Panc1 (cell line): ENCODE data around the gene TOGARAM2. TPM values are rescaled to one million over a fixed set of nuclear protein-coding genes. Genes with fewer than 3 reads are reported as not detected.

ENCODE experiments used
- ATAC-seq: fragments of 200-7000 bp; cut with Tn5 transposase; 2 replicates; pipeline ENCODE4 v1.9.1; 2020; ENCODE audit warnings: mild to moderate bottlenecking, moderate library complexity
- BruUV-seq: library from RNA; stranded (reverse); fragments of 400-500 nt; replicated peaks from 2 replicates; lab custom pipeline; 2021; lab: Mats Ljungman, UMichigan
- CTCF ChIA-PET: fragments of 300-600 bp; sonication (Branson Sonifier 250); formaldehyde crosslinking; loops from one replicate; lab custom pipeline; 2022; ENCODE audit warnings: antibody characterized with exemption; lab: Charles Lee
- POLR2A ChIA-PET: fragments of 300-600 bp; sonication (Branson Sonifier 250); formaldehyde crosslinking; loops from one replicate; lab custom pipeline; 2022; ENCODE audit warnings: antibody characterized with exemption; lab: Charles Lee
- DNase-seq: peaks from one replicate; pipeline ENCODE4 v3.0.0-alpha.2; 2010; ENCODE audit warnings: low read depth, low spot score
- H3K27ac ChIP-seq: 2 replicates; pipeline ENCODE4 v1.5.1; 2011; ENCODE audit warnings: mild to moderate bottlenecking, low read length, inconsistent platforms
- H3K27me3 ChIP-seq: fragments of 200-500 bp; sonication (Bioruptor generic); 2 replicates; pipeline ENCODE4 v1.6.0; 2014; ENCODE audit warnings: low read length, inconsistent platforms; ENCODE audit not compliant: control insufficient read depth, insufficient read depth
- H3K36me3 ChIP-seq: fragments of 200-500 bp; sonication (Bioruptor generic); 2 replicates; pipeline ENCODE4 v1.5.1; 2014; ENCODE audit warnings: inconsistent platforms, mild to moderate bottlenecking, low read length, moderate library complexity; ENCODE audit not compliant: control insufficient read depth, insufficient read depth
- H3K4me1 ChIP-seq: 2 replicates; pipeline ENCODE4 v1.5.1; 2011; ENCODE audit warnings: inconsistent platforms, mild to moderate bottlenecking, low read length, moderate library complexity; ENCODE audit not compliant: control insufficient read depth, insufficient read depth
- H3K4me3 ChIP-seq, 2 experiments: 2 replicates each; pipeline ENCODE4 v1.5.1; 2011 to 2012; ENCODE audit warnings: low read depth in 2 of 2, low read length in 2 of 2, mild to moderate bottlenecking in 2 of 2, inconsistent platforms in 1 of 2, moderate library complexity in 1 of 2
- H3K9me3 ChIP-seq: fragments of 200-500 bp; sonication (Bioruptor generic); 2 replicates; pipeline ENCODE4 v1.5.1; 2014; ENCODE audit warnings: low read depth, mild to moderate bottlenecking, inconsistent platforms, low read length, moderate library complexity; ENCODE audit not compliant: control insufficient read depth, insufficient read depth
- CTCF ChIP-seq: fragments of 450-650 bp; IDR thresholded peaks from 2 replicates; pipeline ENCODE4 v1.5.1; 2017; ENCODE audit warnings: mild to moderate bottlenecking
- POLR2AphosphoS5 ChIP-seq: IDR thresholded peaks from 2 replicates; pipeline ENCODE4 v1.6.1; 2012; ENCODE audit warnings: mild to moderate bottlenecking, low read depth, low read length, moderate library complexity
- REST ChIP-seq, 2 experiments: IDR thresholded peaks; 2 replicates each; pipeline ENCODE4 v1.6.1; 2011 to 2012; ENCODE audit warnings: low read depth in 2 of 2, control low read depth in 1 of 2, low read length in 1 of 2, mild to moderate bottlenecking in 1 of 2, moderate library complexity in 1 of 2; ENCODE audit not compliant: insufficient read depth in 1 of 2
- SIN3A ChIP-seq: IDR thresholded peaks from 2 replicates; pipeline ENCODE4 v1.6.1; 2012; ENCODE audit warnings: low read depth, mild to moderate bottlenecking, low read length, moderate library complexity, borderline replicate concordance; ENCODE audit not compliant: insufficient read depth
- TCF7L2 ChIP-seq: IDR thresholded peaks from 2 replicates; pipeline ENCODE4 v1.6.1; 2011; ENCODE audit warnings: mild to moderate bottlenecking, low read depth, low read length, inconsistent platforms
- in situ Hi-C: cut with HindIII; loops from 2 replicates; pipeline ENCODE4 v1.10.0; 2016; ENCODE audit warnings: low sequenced_read_pairs, low pct_unique_long_range_greater_than_20kb
- intact Hi-C: fragments of 100-400 bp; cut with micrococcal nuclease; formaldehyde crosslinking; loops from one replicate; pipeline ENCODE4 v1.10.0; 2022; ENCODE audit not compliant: unreplicated experiment
- total RNA-seq: library from RNA; stranded (reverse); gene quantifications from one replicate; pipeline ENCODE4 v1.2.1, GENCODE V29; 2021; ENCODE audit not compliant: unreplicated experiment

The TOGARAM2 gene
- total RNA-seq, 1 experiment from 2014 or later: 0.44 TPM

GRCh38 chr2:29057006-29057405, 75.9 kb downstream of the TOGARAM2 start:
- no peaks in the 10 kb centered on the region for H3K9me3 ChIP-seq
- intact Hi-C loops (loop anchor here (10.0 kb wide), 1 partner anchor 138 kb away; no protein-coding TSS in a partner anchor), in situ Hi-C loops (no loop called here)
- ChIA-PET POLR2A (no interaction called here), CTCF (no interaction called here)
- H3K27me3 ChIP-seq: no peaks in the 10 kb centered on the region
- ATAC-seq (no peak), DNase-seq (no peak)
- no peaks in the 10 kb centered on the region; the same call in 1 of the 2 replicates for H3K4me1 ChIP-seq
- H3K27ac ChIP-seq: no peak overlapping the region
- H3K4me3 ChIP-seq: no peak overlapping the region
- no peaks in the 10 kb centered on the region for H3K36me3 ChIP-seq
- no peak for TF ChIP-seq CTCF
- no peak for TF ChIP-seq SIN3A
- no peak for TF ChIP-seq POLR2AphosphoS5
- TF ChIP-seq TCF7L2: no peak
- no peak for TF ChIP-seq REST (IDR thresholded peaks at IDR 0.05; ENCODE audit: insufficient read depth in 1 of 2, low read depth in 2 of 2, low read length in 1 of 2)
- BruUV-seq: no TSS peak

GRCh38 chr2:29059624-29060023, 78.5 kb downstream of the TOGARAM2 start:
- ChIA-PET POLR2A (no interaction called here), CTCF (no interaction called here)
- ATAC-seq (no peak), DNase-seq (no peak)
- TF ChIP-seq TCF7L2 (no peak), CTCF (no peak), POLR2AphosphoS5 (no peak), SIN3A (no peak), REST (IDR thresholded peaks at IDR 0.05; ENCODE audit: insufficient read depth in 1 of 2, low read depth in 2 of 2, low read length in 1 of 2) (no peak)
- in situ Hi-C loops (no loop called here), intact Hi-C loops (loop anchor here (10.0 kb wide), 1 partner anchor 135 kb away; no protein-coding TSS in a partner anchor)
- Histone ChIP-seq H3K4me1 (no peaks in the 10 kb centered on the region; the same call in 1 of the 2 replicates), H3K4me3 (no peak overlapping the region), H3K9me3 (no peaks in the 10 kb centered on the region), H3K27me3 (no peaks in the 10 kb centered on the region), H3K27ac (no peak overlapping the region), H3K36me3 (no peaks in the 10 kb centered on the region)
- no TSS peak for BruUV-seq
